Glutamatergic neuron (in vitro differentiated cells): ENCODE results near the gene PTF1A. TPM values are rescaled to one million over a fixed set of nuclear protein-coding genes. Genes with fewer than 3 reads are reported as not detected.

Experiments used
- DNase-seq: peaks from one replicate; pipeline ENCODE4 v3.0.0; 2022
- H3K27ac Mint-ChIP-seq: one replicate; pipeline ENCODE4 v1.8.0; 2020; ENCODE audit warnings: mild to moderate bottlenecking, mixed read lengths, inconsistent platforms; ENCODE audit not compliant: unreplicated experiment
- H3K27me3 Mint-ChIP-seq: one replicate; pipeline ENCODE4 v1.8.0; 2020; ENCODE audit warnings: mild to moderate bottlenecking, moderate library complexity, mixed read lengths, inconsistent platforms; ENCODE audit not compliant: unreplicated experiment
- H3K36me3 Mint-ChIP-seq: one replicate; pipeline ENCODE4 v1.8.0; 2020; ENCODE audit warnings: mild to moderate bottlenecking, mixed read lengths, inconsistent platforms; ENCODE audit not compliant: unreplicated experiment
- H3K4me1 Mint-ChIP-seq: one replicate; pipeline ENCODE4 v1.8.0; 2020; ENCODE audit warnings: mild to moderate bottlenecking, low read depth, mixed read lengths, inconsistent platforms; ENCODE audit not compliant: unreplicated experiment
- H3K4me3 Mint-ChIP-seq: one replicate; pipeline ENCODE4 v1.8.0; 2020; ENCODE audit warnings: mild to moderate bottlenecking, mixed read lengths, inconsistent platforms; ENCODE audit not compliant: unreplicated experiment
- H3K9me3 Mint-ChIP-seq: one replicate; pipeline ENCODE4 v1.8.0; 2020; ENCODE audit warnings: mild to moderate bottlenecking, moderate library complexity, mixed read lengths, inconsistent platforms; ENCODE audit not compliant: unreplicated experiment
- long read RNA-seq: library from polyadenylated mRNA; unstranded; transcript quantifications from one replicate; pipeline ENCODE4 v2.0.0, GENCODE V29; 2020; ENCODE audit not compliant: unreplicated experiment
- total RNA-seq: library from RNA; stranded (reverse); fragmentation: NEBNext Ultra II Directional; extraction: Animal tissue kit (Norgen Biotek cat#: 25700); gene quantifications from one replicate; pipeline ENCODE4 v1.2.1, GENCODE V29; 2021; ENCODE audit not compliant: unreplicated experiment
- TF ChIP-seq, protein P1 (sequence below): fragments of 200-600 bp; sonication (generic); IDR thresholded peaks from one replicate; pipeline ENCODE4 v1.5.0; 2021; ENCODE audit not compliant: partially characterized antibody, unreplicated experiment

The PTF1A gene, protein sequence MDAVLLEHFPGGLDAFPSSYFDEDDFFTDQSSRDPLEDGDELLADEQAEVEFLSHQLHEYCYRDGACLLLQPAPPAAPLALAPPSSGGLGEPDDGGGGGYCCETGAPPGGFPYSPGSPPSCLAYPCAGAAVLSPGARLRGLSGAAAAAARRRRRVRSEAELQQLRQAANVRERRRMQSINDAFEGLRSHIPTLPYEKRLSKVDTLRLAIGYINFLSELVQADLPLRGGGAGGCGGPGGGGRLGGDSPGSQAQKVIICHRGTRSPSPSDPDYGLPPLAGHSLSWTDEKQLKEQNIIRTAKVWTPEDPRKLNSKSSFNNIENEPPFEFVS
- total RNA-seq, result not detected
- long read RNA-seq, result 0 reads

DNA sequence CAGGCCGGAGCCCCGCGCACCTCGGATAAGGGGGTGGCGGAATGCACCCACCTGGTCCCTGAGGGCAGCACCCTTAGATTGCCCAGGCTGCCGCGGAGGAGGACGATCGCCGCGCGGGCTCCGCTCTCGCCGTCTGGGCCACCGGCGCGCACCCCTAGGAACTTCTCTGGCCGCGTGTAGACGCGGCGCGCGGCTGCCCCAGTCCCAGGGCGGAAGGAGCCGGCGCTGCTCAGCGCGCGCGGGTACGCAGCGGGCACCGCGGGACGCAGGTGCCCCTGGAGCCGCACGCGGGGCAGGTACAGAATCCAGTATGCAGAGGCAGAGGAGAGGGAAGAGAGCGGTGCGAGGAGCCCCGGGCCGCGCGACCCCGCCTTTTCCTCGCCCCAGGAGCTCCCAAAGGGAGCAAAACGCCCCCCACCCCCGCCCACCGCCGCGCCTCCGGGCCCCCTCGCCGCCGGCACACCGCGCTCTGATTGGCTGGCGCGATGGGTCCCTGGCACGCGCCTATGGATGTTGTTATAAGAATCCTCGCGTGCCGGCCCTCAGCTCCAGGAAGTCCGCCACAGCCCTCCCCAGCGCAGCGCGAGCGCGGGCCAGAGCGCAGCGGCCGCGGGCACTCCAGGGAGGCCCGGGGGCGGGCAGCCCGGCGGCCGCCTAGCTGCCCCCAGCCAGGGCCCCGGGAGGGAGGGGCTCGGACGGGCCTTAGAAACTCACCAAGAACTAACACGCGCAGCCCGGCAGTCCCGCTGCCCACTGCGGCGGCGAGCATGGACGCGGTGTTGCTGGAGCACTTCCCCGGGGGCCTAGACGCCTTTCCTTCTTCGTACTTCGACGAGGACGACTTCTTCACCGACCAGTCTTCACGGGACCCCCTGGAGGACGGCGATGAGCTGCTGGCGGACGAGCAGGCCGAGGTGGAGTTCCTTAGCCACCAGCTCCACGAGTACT lies at the start of gene PTF1A:
TSS of gene PTF1A (plus strand) at position 549 of the 948 bp plus-strand sequence. CDS start at position 768, 219 bp downstream.
- peaks cover 4% of the 10 kb centered on the region for H3K4me1 Mint-ChIP-seq
- peaks cover 13% of the 10 kb centered on the region for H3K9me3 Mint-ChIP-seq
- no peaks in the 10 kb centered on the region for H3K36me3 Mint-ChIP-seq
- H3K27me3 Mint-ChIP-seq, result peaks cover 46% of the 10 kb centered on the region
- TF ChIP-seq, protein P1, sequence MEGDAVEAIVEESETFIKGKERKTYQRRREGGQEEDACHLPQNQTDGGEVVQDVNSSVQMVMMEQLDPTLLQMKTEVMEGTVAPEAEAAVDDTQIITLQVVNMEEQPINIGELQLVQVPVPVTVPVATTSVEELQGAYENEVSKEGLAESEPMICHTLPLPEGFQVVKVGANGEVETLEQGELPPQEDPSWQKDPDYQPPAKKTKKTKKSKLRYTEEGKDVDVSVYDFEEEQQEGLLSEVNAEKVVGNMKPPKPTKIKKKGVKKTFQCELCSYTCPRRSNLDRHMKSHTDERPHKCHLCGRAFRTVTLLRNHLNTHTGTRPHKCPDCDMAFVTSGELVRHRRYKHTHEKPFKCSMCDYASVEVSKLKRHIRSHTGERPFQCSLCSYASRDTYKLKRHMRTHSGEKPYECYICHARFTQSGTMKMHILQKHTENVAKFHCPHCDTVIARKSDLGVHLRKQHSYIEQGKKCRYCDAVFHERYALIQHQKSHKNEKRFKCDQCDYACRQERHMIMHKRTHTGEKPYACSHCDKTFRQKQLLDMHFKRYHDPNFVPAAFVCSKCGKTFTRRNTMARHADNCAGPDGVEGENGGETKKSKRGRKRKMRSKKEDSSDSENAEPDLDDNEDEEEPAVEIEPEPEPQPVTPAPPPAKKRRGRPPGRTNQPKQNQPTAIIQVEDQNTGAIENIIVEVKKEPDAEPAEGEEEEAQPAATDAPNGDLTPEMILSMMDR, result no peak
- no peak within 1 kb of the TSS for H3K27ac Mint-ChIP-seq
- DNase-seq, result peak; percentile 44
- H3K4me3 Mint-ChIP-seq, result peak within 1 kb of the TSS; percentile 76

DNA sequence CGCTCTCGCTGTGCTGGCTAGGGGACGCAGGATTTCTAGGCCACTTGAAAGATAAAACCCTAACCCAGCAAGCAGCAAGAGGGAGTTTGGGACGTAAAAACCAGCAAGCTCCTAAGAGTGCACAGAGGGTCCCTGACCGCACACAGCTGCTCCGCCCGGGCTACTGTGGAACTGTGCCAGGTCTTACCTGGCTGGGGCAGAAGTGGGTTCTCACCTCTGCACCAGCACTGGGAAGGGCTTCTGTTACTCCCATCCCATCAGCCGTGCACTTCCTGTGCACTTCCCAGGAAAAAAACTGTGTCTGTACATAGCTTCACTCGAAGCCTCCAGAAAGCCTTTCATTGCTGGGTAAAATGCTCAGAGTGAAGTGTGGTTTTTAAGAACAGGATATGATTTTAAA lies 45.9 kb upstream of the PTF1A start:
- H3K27ac Mint-ChIP-seq, result no peak overlapping the region
- no peak overlapping the region for H3K4me3 Mint-ChIP-seq
- no peaks in the 10 kb centered on the region for H3K9me3 Mint-ChIP-seq
- H3K27me3 Mint-ChIP-seq, result no peaks in the 10 kb centered on the region
- H3K36me3 Mint-ChIP-seq, result no peaks in the 10 kb centered on the region
- H3K4me1 Mint-ChIP-seq, result no peaks in the 10 kb centered on the region
- no peak for DNase-seq
- TF ChIP-seq, protein P1, result no peak

DNA sequence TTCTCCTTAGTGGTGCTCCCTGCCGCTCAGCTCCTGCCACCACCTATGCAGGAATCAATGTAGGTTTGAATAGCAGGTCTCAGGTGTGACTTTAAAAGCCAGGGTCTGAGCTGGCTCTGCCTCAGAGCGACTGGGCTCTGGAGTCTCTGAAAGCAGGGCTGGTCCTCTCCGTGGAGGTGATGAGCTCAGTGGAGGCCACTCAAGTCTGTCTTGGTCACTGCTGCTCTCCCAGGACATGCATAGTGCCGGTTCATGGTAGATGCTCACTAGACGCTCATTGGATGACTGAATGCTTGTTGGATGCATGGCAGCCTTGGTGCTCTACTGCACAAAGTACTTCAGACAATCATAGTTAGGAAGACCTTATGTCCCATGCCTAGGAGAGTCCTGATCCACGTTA lies 45.1 kb upstream of the PTF1A start:
- no peaks in the 10 kb centered on the region for H3K4me1 Mint-ChIP-seq
- no peak for DNase-seq
- TF ChIP-seq, protein P1, result no peak
- H3K27ac Mint-ChIP-seq, result no peak overlapping the region
- no peak overlapping the region for H3K4me3 Mint-ChIP-seq
- no peaks in the 10 kb centered on the region for H3K36me3 Mint-ChIP-seq
- H3K9me3 Mint-ChIP-seq, result no peaks in the 10 kb centered on the region
- H3K27me3 Mint-ChIP-seq, result no peaks in the 10 kb centered on the region

DNA sequence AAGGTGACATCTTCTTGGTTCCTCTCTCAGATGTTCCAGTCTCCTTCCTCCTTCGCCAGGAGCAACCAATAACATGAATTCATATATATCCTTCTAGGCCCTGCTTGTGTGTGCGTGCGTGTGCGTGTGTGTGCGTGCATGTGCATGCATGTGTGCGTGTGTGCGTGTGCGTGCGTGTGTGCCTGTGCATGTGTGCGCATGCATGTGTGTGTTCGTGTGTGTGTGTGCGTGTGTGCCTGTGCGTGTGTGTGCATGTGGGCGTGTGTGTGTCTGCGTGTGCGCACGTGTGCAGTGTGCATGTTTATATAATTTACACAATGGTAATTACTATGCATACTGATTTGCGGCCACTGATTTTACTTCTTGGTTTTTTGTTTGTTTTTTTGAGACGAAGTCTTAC lies 43.9 kb upstream of the PTF1A start:
- TF ChIP-seq, protein P1, result no peak
- DNase-seq, result no peak
- no peaks in the 10 kb centered on the region for H3K4me1 Mint-ChIP-seq
- H3K27me3 Mint-ChIP-seq, result no peaks in the 10 kb centered on the region
- no peak overlapping the region for H3K4me3 Mint-ChIP-seq
- H3K9me3 Mint-ChIP-seq, result no peaks in the 10 kb centered on the region
- no peaks in the 10 kb centered on the region for H3K36me3 Mint-ChIP-seq
- no peak overlapping the region for H3K27ac Mint-ChIP-seq
